Activated CD8-positive, alpha-beta memory T cell treated with anti-CD3 and anti-CD28 coated beads, Interleukin-2, amount 50 U/mL, for 48 hours (primary cell): ENCODE data around the gene KMT2A.
A peak's percentile ranks its signal among the peaks of the same experiment; 100 is the strongest.
"Not testable (repeated sequence)": the region's sequence is repeated elsewhere in the genome, so short reads cannot be mapped to it uniquely, and the experiment has no call there.

Source experiments
- DNase-seq: peaks from one replicate; pipeline ENCODE4 v3.0.0-alpha.2; 2020

KMT2A gene

GRCh38 chr11:118536726-118537125 is 100.4 kb downstream of the KMT2A start:
- no peak for DNase-seq

DNA sequence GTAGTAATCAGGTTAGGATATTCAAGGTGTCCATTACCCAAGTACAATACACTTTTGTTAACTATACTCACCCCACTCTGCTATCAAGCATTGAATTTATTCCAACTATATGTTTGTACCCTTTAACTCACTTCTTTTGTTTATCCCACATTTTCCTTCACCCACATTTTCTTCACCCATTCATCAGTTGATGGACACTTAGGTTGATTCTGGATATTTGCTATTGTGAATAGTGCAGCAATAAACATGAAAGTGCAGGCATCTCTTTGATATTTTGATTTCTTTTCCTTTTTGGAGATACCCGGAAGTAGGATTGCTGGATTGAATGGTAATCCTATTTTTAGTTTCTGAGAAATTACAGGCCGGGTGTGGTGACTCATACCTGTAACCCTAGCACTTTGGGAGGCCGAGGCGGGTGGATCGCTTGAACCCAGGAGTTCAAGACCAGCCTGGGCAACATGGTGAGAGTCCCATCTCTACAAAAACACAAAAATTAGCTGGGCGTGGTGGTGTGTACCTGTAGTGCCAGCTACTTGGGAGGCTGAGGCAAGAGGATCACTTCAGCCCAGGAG is 101.2 kb downstream of the KMT2A start:
- no peak for DNase-seq

DNA sequence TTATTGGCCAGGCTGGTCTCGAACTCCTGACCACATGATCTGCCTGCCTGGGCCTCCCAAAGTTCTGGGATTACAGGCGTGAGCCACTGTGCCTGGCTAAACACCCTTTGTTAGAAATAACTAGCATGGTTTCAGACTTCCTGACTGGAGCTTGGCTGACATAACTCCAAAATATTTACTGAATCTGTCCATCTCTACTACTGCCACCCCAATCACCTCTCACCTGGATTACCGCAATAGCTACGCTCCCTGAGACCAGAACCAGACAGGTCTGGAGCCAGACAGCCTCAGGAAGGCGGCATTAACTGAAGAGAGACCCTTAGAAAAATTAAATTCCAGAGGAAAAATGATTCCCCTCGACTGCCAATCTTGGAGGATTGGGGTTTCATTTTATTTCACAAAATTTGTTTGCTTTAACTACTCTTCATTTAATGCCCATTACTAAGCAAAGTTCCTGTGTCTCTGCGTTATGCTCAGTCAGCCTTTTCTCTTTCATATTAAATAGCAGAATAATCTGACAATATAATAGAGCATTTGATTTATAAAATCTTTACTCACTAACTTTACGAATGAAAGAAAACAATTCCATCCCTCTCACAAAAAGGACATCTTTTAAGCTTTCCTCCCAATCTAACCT is 107.8 kb downstream of the KMT2A start:
- DNase-seq = no peak

DNA sequence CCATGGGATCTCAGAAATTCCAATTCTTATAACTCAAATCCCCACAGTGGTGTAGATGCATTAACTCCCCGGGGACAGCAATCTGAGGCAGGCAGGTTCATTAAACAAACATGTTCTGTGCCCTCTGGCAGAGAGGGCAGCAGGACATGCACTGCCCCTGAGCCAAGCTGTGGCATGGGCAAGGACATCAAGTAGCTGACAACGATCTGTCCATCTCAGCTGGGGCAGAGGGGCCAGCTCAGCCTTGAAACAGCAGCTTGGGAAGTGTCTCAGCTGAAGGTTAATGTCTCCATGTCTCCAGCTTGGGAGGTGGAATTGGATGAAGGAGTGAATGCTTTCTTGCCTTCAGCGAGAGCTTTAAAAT is 108.3 kb downstream of the KMT2A start:
- no peak for DNase-seq

GRCh38 chr11:118545533-118545932 is 109.2 kb downstream of the KMT2A start:
- DNase-seq = no peak

- no peak for DNase-seq
These were observed 110.8 kb downstream of the KMT2A start for GRCh38 chr11:118547132-118547531.

DNA sequence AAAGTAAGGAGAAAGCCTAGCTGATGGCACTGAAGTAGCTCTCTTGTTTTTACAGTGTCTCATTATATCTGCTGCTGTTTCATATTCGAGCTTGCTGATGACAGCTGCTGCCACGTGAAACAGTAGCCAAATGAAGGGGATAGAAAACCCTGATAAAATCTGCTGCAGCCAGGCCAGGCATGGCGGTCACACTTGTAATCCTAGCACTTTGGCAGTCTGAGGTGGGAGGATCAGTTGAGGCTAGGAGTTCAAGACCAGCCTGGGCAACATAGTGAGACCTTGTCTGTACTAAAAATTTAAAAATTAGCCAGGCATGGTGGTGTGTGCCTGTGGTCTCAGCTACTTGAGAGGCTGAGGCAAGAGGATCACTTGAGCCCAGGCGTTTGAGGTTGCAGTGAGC is 116.0 kb downstream of the KMT2A start:
- peak; percentile 15 for DNase-seq

GRCh38 chr11:118560806-118561205 is 124.5 kb downstream of the KMT2A start:
- no peak for DNase-seq

DNA sequence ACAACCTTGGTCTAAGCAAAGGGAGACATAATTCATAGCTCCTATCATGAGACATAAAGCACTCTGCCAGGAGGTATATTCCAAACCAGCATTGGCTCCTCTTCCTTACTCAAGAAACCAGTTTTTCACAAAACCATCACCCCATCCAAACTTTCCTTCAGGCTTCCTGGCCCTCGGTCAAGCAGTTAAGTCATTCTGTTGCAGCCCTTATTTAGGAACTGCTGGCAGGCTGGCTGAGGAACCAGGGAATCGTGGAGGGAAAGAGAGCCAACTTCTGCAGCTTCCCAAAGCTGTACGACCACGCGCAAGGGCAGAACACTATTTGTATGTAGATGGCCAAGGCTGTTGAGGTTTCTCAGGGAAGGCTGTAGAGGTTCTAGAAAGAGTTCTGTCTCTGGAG is 128.8 kb downstream of the KMT2A start:
- no peak for DNase-seq

DNA sequence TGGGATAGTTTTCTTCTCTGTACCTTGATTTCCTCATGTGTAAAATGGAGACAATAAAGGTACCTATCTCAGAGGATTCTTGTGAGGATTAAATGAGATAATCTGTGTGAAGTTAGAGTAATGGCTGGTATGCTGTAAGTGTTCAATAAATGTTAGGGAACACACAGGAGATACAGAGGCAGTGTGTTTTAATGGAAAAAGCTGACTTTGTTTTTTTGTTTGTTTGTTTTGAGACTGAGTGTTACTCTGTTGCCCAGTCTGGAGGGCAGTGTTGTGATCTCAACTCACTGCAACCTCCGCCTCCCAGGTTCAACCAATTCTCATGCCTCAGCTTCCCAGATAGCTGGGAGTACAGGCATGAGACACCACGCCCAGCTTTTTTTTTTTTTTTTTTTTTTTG is 133.4 kb downstream of the KMT2A start:
- DNase-seq = no peak

DNA sequence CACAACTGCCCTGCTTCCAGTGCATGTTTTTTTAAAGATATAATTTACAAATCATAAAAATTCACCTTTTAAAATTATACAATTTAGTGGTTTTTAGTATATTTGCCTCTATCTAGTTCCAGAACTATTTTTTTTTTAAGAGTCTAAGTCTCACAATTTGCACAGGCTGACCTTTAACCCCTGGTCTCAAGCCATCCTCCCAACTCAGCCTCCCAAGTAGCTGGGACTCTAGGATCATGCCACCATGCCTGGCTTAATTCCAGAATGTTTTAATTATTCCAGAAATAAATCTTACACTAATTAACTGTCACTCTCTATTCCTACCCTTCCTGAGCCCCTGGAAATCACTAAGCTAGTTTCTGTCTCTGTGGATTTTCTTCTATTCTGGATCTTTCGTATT is 134.5 kb downstream of the KMT2A start:
- no peak for DNase-seq

GRCh38 chr11:118571701-118572060 is 135.4 kb downstream of the KMT2A start:
- DNase-seq = not testable (repeated sequence)

- peak; percentile 86 for DNase-seq
These were observed 136.0 kb downstream of the KMT2A start, which contains the start of gene ARCN1 for GRCh38 chr11:118572061-118572980. Gene ARCN1, plus strand, starts transcription at chr11:118572409. Its CDS starts 139 bp downstream, at chr11:118572548.

- DNase-seq = no peak
These were observed 136.8 kb downstream of the KMT2A start for GRCh38 chr11:118572981-118573550.

DNA sequence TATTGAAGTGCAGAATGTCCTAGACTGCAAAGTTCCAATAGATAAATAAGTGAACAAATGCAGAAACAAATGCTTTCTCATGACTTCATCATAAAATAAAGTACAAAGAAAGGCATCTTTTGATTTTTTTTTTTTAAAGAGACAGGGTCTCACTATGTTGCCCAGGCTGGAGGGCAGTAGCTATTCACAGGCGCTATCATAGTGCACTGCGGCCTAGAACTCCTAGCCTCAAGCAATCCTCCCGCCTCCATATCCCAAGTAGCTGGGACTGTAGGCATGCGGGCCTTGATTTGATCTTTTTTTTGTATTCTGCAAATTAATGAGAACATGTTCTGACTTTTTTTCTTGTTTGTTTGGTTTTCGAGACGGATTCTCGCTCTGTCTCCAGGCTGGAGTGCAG is 138.3 kb downstream of the KMT2A start:
- no peak for DNase-seq
